ENCODE results near the gene PCF11.

DNA sequence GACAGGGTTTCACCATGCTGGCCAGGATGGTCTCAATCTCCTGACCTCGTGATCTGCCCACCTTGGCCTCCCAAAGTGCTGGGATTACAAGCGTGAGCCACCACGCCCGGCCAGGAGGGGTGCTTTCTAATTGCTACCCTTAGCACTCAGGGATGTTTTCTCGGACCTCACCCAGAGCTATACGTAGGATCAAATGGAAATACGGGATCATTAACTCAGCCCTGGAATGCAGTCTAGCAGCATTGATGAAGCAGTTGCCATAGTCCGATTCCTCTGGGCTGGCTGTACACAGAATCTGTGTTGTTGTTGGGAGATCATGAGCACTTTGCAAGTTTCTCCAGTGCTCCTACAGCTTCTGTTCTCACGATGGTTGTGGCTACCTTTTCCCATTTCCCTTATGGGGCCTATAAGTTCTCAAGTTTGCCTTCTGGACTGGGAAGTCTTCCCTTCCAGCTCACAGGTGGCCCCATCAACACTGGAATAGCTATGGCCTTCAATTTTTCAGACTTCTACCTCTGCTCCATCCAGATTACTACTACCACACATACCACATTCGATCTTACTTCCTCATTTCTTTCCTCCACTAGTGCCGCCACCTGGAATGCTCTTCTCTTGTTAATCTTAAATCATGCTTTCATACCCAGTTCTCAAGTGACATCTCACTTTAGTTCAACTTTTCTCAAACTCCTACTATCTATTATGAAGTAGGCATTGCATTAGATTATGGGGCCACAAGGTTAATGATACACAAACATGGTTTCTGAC, 16.1 kb upstream of the PCF11 start:
- TF ChIP-seq, protein P1, sequence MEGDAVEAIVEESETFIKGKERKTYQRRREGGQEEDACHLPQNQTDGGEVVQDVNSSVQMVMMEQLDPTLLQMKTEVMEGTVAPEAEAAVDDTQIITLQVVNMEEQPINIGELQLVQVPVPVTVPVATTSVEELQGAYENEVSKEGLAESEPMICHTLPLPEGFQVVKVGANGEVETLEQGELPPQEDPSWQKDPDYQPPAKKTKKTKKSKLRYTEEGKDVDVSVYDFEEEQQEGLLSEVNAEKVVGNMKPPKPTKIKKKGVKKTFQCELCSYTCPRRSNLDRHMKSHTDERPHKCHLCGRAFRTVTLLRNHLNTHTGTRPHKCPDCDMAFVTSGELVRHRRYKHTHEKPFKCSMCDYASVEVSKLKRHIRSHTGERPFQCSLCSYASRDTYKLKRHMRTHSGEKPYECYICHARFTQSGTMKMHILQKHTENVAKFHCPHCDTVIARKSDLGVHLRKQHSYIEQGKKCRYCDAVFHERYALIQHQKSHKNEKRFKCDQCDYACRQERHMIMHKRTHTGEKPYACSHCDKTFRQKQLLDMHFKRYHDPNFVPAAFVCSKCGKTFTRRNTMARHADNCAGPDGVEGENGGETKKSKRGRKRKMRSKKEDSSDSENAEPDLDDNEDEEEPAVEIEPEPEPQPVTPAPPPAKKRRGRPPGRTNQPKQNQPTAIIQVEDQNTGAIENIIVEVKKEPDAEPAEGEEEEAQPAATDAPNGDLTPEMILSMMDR (IDR thresholded peaks at IDR 0.05; ENCODE audit: insufficient read depth, low read length), result no peak
- no peak for TF ChIP-seq POLR2AphosphoS5 (IDR thresholded peaks at IDR 0.05; ENCODE audit: low read depth)
- no peak for TF ChIP-seq GABPA (IDR thresholded peaks at IDR 0.05; ENCODE audit: low read depth)
- TF ChIP-seq, protein P2, sequence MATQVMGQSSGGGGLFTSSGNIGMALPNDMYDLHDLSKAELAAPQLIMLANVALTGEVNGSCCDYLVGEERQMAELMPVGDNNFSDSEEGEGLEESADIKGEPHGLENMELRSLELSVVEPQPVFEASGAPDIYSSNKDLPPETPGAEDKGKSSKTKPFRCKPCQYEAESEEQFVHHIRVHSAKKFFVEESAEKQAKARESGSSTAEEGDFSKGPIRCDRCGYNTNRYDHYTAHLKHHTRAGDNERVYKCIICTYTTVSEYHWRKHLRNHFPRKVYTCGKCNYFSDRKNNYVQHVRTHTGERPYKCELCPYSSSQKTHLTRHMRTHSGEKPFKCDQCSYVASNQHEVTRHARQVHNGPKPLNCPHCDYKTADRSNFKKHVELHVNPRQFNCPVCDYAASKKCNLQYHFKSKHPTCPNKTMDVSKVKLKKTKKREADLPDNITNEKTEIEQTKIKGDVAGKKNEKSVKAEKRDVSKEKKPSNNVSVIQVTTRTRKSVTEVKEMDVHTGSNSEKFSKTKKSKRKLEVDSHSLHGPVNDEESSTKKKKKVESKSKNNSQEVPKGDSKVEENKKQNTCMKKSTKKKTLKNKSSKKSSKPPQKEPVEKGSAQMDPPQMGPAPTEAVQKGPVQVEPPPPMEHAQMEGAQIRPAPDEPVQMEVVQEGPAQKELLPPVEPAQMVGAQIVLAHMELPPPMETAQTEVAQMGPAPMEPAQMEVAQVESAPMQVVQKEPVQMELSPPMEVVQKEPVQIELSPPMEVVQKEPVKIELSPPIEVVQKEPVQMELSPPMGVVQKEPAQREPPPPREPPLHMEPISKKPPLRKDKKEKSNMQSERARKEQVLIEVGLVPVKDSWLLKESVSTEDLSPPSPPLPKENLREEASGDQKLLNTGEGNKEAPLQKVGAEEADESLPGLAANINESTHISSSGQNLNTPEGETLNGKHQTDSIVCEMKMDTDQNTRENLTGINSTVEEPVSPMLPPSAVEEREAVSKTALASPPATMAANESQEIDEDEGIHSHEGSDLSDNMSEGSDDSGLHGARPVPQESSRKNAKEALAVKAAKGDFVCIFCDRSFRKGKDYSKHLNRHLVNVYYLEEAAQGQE (IDR thresholded peaks at IDR 0.05; ENCODE audit: insufficient replicate concordance, low read depth), result no peak
